ENCODE data around the gene CBR4.

DNA sequence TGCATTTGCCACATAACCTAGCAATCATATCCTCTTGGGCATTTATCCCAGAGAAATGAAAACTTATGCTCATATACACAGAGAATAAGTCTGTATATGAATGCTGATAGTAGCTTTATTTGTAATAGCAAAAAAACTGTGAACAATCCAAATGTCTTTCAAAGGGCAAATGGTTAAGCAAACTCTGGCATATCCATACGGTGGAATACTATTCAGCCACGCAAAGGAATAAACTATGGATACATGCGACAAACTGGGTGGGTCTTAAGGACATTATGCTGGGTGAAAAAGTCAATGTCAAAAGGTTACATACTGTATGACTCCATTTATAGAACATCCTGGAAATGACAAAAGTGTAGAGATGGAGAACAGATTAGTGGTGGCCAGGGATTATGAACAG is 17.6 kb upstream of the CBR4 start:
- TF ChIP-seq, protein P1, sequence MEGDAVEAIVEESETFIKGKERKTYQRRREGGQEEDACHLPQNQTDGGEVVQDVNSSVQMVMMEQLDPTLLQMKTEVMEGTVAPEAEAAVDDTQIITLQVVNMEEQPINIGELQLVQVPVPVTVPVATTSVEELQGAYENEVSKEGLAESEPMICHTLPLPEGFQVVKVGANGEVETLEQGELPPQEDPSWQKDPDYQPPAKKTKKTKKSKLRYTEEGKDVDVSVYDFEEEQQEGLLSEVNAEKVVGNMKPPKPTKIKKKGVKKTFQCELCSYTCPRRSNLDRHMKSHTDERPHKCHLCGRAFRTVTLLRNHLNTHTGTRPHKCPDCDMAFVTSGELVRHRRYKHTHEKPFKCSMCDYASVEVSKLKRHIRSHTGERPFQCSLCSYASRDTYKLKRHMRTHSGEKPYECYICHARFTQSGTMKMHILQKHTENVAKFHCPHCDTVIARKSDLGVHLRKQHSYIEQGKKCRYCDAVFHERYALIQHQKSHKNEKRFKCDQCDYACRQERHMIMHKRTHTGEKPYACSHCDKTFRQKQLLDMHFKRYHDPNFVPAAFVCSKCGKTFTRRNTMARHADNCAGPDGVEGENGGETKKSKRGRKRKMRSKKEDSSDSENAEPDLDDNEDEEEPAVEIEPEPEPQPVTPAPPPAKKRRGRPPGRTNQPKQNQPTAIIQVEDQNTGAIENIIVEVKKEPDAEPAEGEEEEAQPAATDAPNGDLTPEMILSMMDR (IDR thresholded peaks at IDR 0.05): no peak
- no peak for TF ChIP-seq POLR2A (IDR thresholded peaks at IDR 0.05)
- no peak for TF ChIP-seq POLR2AphosphoS5 (IDR thresholded peaks at IDR 0.05)
